Measurements from ENCODE around the gene KRT9.

- TF ChIP-seq POLR2A (IDR thresholded peaks at IDR 0.05; ENCODE audit: low read depth, low read length) (no peak), TAF1 (IDR thresholded peaks at IDR 0.05; ENCODE audit: borderline replicate concordance, low read depth, low read length) (no peak)
Observed at GRCh38 chr17:41553176-41553575, 18.7 kb downstream of the KRT9 start.

All from GM12892 (cell line).